ENCODE measurements around the gene M1AP. TPM values are rescaled to one million over a fixed set of nuclear protein-coding genes. Genes with fewer than 3 reads are reported as not detected.
"Not testable (repeated sequence)": the region's sequence is repeated elsewhere in the genome, so short reads cannot be mapped to it uniquely, and the experiment has no call there.

Gene M1AP
- total and polyA plus RNA-seq, 3 donors from 2014 or later, result 11.7 to 21.4 (median 14.0) TPM

- intact Hi-C loops (cut with DNase I; ENCODE audit: low total_unique reads), result no loop called here
- H3K36me3 ChIP-seq (ENCODE audit: low read depth, missing control alignments), result no peaks in the 10 kb centered on the region
- no peak overlapping the region for H3K27ac ChIP-seq
- no peaks in the 10 kb centered on the region for H3K4me1 ChIP-seq
- no peaks in the 10 kb centered on the region for H3K27me3 ChIP-seq
- H3K9me3 ChIP-seq, result no peaks in the 10 kb centered on the region
- H3K4me3 ChIP-seq, result no peak overlapping the region
- TF ChIP-seq CTCF (IDR thresholded peaks at IDR 0.05), result no peak
- no peak for TF ChIP-seq POLR2A (IDR thresholded peaks at IDR 0.05)
- DNase-seq, result no peak
Measured at GRCh38 chr2:74632939-74633312, 15.2 kb downstream of the M1AP start.

- no peaks in the 10 kb centered on the region for H3K27me3 ChIP-seq
- TF ChIP-seq POLR2A (IDR thresholded peaks at IDR 0.05), result no peak
- no peak for TF ChIP-seq CTCF (IDR thresholded peaks at IDR 0.05)
- no peak overlapping the region for H3K27ac ChIP-seq
- DNase-seq, result no peak
- no peaks in the 10 kb centered on the region for H3K4me1 ChIP-seq
- H3K4me3 ChIP-seq, result no peak overlapping the region
- 75 to 90% methylated on average over 3 of the region's 3 CpGs for WGBS, 2 donors
- no peaks in the 10 kb centered on the region for H3K9me3 ChIP-seq
- H3K36me3 ChIP-seq (ENCODE audit: low read depth, missing control alignments), result no peaks in the 10 kb centered on the region
- intact Hi-C loops (cut with DNase I; ENCODE audit: low total_unique reads), result no loop called here
Measured at GRCh38 chr2:74632209-74632938, 15.8 kb downstream of the M1AP start.

- H3K36me3 ChIP-seq (ENCODE audit: low read depth, missing control alignments); H3K4me3 ChIP-seq; intact Hi-C loops (cut with DNase I; ENCODE audit: low total_unique reads); H3K9me3 ChIP-seq; H3K4me1 ChIP-seq; DNase-seq; H3K27me3 ChIP-seq; H3K27ac ChIP-seq: not testable (repeated sequence)
- WGBS, 2 donors, result 89% methylated on average over 3 of the region's 3 CpGs
Measured at GRCh38 chr2:74630454-74630853, 17.7 kb downstream of the M1AP start.

GRCh38 chr2:74628538-74629105 lies 19.5 kb downstream of the M1AP start:
- WGBS, 2 donors, result 55 to 88% methylated on average over 3 of the region's 3 CpGs
- H3K27ac ChIP-seq, result no peak overlapping the region
- no peaks in the 10 kb centered on the region for H3K4me1 ChIP-seq
- H3K36me3 ChIP-seq (ENCODE audit: low read depth, missing control alignments), result no peaks in the 10 kb centered on the region
- TF ChIP-seq CTCF (IDR thresholded peaks at IDR 0.05) (no peak), POLR2A (IDR thresholded peaks at IDR 0.05) (no peak)
- DNase-seq, result no peak
- H3K4me3 ChIP-seq, result no peak overlapping the region
- H3K27me3 ChIP-seq, result no peaks in the 10 kb centered on the region
- no peaks in the 10 kb centered on the region for H3K9me3 ChIP-seq
- intact Hi-C loops (cut with DNase I; ENCODE audit: low total_unique reads), result no loop called here

- H3K4me3 ChIP-seq, result no peak overlapping the region
- intact Hi-C loops (cut with DNase I; ENCODE audit: low total_unique reads), result no loop called here
- no peaks in the 10 kb centered on the region for H3K36me3 ChIP-seq (ENCODE audit: low read depth, missing control alignments)
- TF ChIP-seq CTCF (IDR thresholded peaks at IDR 0.05), result no peak
- TF ChIP-seq POLR2A (IDR thresholded peaks at IDR 0.05), result no peak
- H3K4me1 ChIP-seq, result no peaks in the 10 kb centered on the region
- DNase-seq, result no peak
- H3K9me3 ChIP-seq, result no peaks in the 10 kb centered on the region
- 80 to 83% methylated on average over 5 of the region's 5 CpGs for WGBS, 2 donors
- no peaks in the 10 kb centered on the region for H3K27me3 ChIP-seq
- H3K27ac ChIP-seq, result no peak overlapping the region
Measured at GRCh38 chr2:74625658-74626425, 22.3 kb downstream of the M1AP start.
